Measurements from ENCODE around the gene TRIM38. TPM values are rescaled to one million over a fixed set of nuclear protein-coding genes. Genes with fewer than 3 reads are reported as not detected.

The TRIM38 gene
- total and polyA plus RNA-seq, 7 donors: 4.2 to 13.3 (median 8.2) TPM

DNA sequence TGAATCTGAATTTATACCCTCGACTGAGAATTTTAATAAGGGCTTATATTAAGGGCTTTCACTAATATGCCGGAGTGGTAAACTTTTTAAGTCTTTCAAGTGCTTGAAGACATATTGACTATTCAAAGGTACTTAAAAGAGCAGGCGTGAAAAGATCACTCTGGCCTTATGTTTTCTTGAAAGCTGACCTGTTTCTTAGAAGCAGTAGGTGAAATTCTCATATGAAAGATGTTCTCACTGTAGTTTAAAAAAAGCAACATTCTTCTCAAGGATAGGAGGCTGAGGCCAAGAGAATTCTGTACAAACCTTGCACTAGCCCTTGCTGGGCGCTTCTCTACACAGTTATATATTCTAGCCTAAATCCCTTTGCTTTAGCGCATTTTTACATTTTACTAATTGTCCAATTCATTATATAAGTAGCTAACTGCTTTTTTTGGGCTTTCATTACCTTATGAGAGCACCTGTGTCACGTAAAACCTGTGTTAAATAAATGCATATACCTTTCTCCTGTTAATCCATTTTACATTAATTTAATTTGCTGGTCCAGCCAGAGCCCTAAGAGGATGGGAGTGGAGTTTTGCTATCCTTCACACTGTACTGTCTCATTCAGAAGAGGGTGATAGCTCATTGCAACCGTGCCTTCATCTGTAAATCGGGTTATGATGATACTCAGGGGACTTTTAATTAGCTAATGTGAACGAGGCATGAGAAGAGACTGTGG is 65.0 kb downstream of the TRIM38 start:
- Histone ChIP-seq H3K27me3 (no peaks in the 10 kb centered on the region), H3K36me3 (no peaks in the 10 kb centered on the region), H3K4me1 (peaks cover 0 to 36% (median 32%) of the 10 kb centered on the region in 4 donors), H3K4me3 (peak overlapping the region; percentile 53 to 76 (median 61)), H3K27ac (peak overlapping the region; percentile 90 to 99 (median 95)), H3K9me3 (no peaks in the 10 kb centered on the region)
- intact Hi-C loops (cut with DNase I): loop anchor here (1.0 to 10.0 kb wide), 6 partner anchors 17 to 1807 kb away; partner anchors contain the start of gene HMGN4
- WGBS, 2 donors: 57 to 59% methylated on average over 9 of the region's 9 CpGs
- no peak for DNase-seq
- TF ChIP-seq, protein P1, sequence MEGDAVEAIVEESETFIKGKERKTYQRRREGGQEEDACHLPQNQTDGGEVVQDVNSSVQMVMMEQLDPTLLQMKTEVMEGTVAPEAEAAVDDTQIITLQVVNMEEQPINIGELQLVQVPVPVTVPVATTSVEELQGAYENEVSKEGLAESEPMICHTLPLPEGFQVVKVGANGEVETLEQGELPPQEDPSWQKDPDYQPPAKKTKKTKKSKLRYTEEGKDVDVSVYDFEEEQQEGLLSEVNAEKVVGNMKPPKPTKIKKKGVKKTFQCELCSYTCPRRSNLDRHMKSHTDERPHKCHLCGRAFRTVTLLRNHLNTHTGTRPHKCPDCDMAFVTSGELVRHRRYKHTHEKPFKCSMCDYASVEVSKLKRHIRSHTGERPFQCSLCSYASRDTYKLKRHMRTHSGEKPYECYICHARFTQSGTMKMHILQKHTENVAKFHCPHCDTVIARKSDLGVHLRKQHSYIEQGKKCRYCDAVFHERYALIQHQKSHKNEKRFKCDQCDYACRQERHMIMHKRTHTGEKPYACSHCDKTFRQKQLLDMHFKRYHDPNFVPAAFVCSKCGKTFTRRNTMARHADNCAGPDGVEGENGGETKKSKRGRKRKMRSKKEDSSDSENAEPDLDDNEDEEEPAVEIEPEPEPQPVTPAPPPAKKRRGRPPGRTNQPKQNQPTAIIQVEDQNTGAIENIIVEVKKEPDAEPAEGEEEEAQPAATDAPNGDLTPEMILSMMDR (IDR thresholded peaks at IDR 0.05): no peak
- TF ChIP-seq POLR2A (IDR thresholded peaks at IDR 0.05): no peak
- no peak for TF ChIP-seq POLR2AphosphoS5 (IDR thresholded peaks at IDR 0.05)
- no peak for TF ChIP-seq EP300 (IDR thresholded peaks at IDR 0.05)

DNA sequence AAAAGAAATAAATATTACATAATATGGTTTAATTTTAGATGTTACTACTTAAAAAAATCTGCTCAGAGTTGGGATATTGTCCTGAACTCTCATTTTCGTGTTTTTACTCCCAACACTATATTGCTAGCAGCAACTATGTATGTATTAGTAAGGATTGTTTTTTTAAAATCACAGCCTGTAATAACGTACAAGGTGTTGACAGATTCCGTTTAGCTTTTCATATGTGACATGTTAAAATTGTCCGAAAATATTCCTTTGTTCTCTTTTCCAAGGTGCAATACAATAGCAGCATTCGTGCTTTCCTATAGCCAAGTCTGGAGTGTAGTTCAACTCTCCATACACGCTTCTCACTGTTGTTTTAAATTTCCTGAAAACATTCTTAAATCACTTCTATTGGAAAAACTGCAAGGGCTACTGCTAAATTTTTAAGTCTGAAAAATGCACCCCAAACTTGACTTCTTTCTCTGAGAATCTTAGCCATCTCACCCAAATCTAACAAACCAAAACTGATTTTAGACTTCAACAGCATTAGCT is 65.7 kb downstream of the TRIM38 start:
- 91 to 92% methylated on average over 6 of the region's 6 CpGs for WGBS, 2 donors
- H3K27ac ChIP-seq: peak overlapping the region in 2 of 4 donors; percentile 97 to 99
- peaks cover 0 to 41% (median 37%) of the 10 kb centered on the region in 4 donors for H3K4me1 ChIP-seq

DNA sequence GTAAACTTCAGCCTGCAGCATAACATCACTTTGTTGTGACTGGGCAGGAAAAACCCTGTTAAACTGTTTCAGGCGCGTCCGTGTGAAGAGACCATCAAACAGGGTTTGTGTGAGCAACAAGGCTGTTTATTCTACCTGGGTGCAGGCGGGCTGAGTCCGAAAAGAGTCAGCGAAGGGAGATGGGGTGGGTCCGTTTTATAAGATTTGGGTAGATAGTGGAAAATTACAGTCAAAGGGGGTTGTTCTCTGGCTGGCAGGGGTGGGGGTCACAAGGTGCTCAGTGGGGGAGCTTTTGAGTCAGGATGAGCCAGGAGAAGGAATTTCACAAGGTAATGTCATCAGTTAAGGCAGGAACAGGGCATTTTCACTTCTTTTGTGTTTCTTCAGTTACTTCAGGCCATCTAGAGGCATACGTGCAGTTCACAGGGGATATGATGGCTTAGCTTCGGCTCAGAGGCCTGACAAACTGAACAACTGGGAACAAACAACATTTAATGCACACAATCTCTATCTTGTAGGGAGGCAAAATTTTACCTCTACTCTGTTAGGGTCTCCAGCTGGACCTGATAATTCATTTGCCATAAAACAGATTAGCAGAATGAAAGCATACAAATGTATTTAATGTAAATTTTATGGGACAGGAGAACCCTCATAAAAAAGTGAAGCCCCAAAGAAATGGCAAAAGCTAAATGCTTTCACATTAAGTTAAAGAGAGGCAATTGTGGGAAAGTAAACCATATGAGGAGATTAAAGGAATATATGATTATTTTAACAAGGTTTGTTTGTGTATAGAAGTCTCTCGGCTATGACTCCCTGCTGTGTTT is 66.4 kb downstream of the TRIM38 start:
- DNase-seq: no peak
- Histone ChIP-seq H3K9me3 (no peaks in the 10 kb centered on the region), H3K4me3 (no peak overlapping the region), H3K36me3 (no peaks in the 10 kb centered on the region), H3K27ac (no peak overlapping the region), H3K4me1 (peaks cover 0 to 44% (median 38%) of the 10 kb centered on the region in 4 donors), H3K27me3 (no peaks in the 10 kb centered on the region)
- TF ChIP-seq, protein P1 (IDR thresholded peaks at IDR 0.05): no peak
- TF ChIP-seq POLR2A (IDR thresholded peaks at IDR 0.05) (no peak), POLR2AphosphoS5 (IDR thresholded peaks at IDR 0.05) (no peak), EP300 (IDR thresholded peaks at IDR 0.05) (no peak)
- WGBS, 2 donors: 87 to 88% methylated on average over 10 of the region's 10 CpGs
- intact Hi-C loops (cut with DNase I): loop anchor here (5.0 to 10.0 kb wide), 4 partner anchors 178 to 1806 kb away; partner anchors contain the start of gene HMGN4

More for the DNA sequence above, 65.7 kb downstream of the TRIM38 start:
- no peak for DNase-seq
- Histone ChIP-seq H3K27me3 (no peaks in the 10 kb centered on the region), H3K9me3 (no peaks in the 10 kb centered on the region), H3K36me3 (no peaks in the 10 kb centered on the region), H3K4me3 (no peak overlapping the region)
- intact Hi-C loops (cut with DNase I): loop anchor here (5.0 to 10.0 kb wide), 4 partner anchors 179 to 1807 kb away; partner anchors contain the start of gene HMGN4
- TF ChIP-seq, protein P1 (IDR thresholded peaks at IDR 0.05): no peak
- no peak for TF ChIP-seq POLR2A (IDR thresholded peaks at IDR 0.05)

DNA sequence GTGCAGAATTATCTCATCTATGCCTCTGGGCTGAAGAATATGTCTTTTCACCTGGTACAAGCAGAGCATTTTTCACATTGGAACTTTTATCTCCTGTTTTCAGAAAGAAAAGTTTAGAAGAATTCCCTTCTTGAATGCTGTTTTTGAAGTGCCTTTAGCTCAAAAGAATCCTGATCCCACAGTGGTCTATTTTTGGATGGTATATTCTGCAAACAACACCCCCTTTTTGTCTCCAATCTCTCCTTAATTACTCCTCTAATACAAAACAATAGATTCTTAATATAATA is 66.9 kb downstream of the TRIM38 start:
- peaks cover 0 to 47% (median 39%) of the 10 kb centered on the region in 4 donors for H3K4me1 ChIP-seq
- H3K36me3 ChIP-seq: no peaks in the 10 kb centered on the region
- TF ChIP-seq, protein P1 (IDR thresholded peaks at IDR 0.05): no peak
- TF ChIP-seq EP300 (IDR thresholded peaks at IDR 0.05) (no peak), POLR2AphosphoS5 (IDR thresholded peaks at IDR 0.05) (no peak), POLR2A (IDR thresholded peaks at IDR 0.05) (no peak)
- no peak for DNase-seq
- no peaks in the 10 kb centered on the region for H3K27me3 ChIP-seq
- no peak overlapping the region for H3K27ac ChIP-seq
- intact Hi-C loops (cut with DNase I): loop anchor here (5.0 to 10.0 kb wide), 4 partner anchors 178 to 1805 kb away; partner anchors contain the start of gene HMGN4
- no peaks in the 10 kb centered on the region for H3K9me3 ChIP-seq
- H3K4me3 ChIP-seq: no peak overlapping the region

All from sigmoid colon (tissue), 7 donors.